Muscle of arm (tissue), 12 donors: ENCODE data around the gene SUN2. TPM values are rescaled to one million over a fixed set of nuclear protein-coding genes. Genes with fewer than 3 reads are reported as not detected.

Source experiments
- DNase-seq: peaks from one replicate; pipeline ENCODE4 v3.0.0-alpha.2; 2013
- polyA plus RNA-seq, 12 donors: library from polyadenylated mRNA; unstranded; fragments of 120-200 nt; gene quantifications; one replicate each; pipeline ENCODE4 v1.2.1, GENCODE V29; 2013; ENCODE audit not compliant: insufficient read length in 12 of 12

Gene SUN2
- polyA plus RNA-seq, 12 donors: 39.3 to 85.0 (median 47.5) TPM; not detected in 1

DNA sequence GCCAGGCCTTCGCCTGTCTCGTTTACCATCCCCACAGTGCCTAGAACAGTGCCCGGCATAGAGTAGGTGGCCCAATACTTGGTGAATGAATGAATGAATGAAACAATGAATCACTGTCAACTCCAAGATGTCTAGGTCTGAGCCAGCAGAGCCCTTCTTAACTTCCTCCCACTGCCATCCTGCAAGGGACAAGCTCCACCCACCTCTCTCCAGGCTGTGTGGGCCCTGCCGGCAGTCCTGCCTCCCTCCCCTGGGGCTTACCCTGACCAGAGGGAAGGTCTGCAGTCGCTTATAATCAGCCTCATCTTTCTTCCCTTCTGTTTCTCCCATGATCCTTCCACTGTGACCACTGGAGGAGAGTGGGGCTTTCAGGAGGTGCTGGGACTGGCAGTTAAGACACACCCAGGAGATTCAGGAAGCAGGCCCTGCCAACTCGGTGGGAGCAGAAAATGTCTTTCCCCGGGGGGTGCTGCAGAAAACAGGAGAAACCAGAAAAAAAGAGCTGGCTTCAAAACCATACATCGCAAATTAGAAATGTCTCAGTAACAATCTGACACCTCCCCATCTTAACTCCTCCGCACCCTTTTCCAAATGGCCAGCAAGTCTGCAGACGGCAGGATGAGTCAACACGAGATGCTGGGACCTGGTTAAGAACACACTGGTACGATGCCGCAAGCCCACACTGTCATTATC, 26.8 kb upstream of the SUN2 start:
- no peak for DNase-seq

DNA sequence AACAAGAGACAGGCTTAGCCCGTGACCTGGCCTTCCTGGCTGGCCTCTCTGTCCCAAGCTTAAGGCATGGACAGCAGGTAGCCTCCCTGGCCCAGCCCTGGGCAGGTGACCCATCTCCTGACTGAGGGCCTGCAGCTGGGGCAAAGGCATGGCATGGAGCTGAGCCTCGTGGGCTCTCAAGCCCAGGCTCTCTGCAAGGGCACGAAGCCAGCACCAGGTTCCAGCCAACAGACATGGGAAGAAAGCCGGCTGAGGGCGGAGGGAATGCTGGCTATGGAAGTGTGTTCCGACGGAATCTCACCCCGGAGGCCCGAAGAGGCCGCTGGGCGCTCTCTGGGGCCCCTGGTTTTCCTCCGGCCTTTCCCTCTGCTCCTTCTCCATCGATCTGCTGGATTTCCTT, 25.2 kb upstream of the SUN2 start:
- no peak for DNase-seq

DNA sequence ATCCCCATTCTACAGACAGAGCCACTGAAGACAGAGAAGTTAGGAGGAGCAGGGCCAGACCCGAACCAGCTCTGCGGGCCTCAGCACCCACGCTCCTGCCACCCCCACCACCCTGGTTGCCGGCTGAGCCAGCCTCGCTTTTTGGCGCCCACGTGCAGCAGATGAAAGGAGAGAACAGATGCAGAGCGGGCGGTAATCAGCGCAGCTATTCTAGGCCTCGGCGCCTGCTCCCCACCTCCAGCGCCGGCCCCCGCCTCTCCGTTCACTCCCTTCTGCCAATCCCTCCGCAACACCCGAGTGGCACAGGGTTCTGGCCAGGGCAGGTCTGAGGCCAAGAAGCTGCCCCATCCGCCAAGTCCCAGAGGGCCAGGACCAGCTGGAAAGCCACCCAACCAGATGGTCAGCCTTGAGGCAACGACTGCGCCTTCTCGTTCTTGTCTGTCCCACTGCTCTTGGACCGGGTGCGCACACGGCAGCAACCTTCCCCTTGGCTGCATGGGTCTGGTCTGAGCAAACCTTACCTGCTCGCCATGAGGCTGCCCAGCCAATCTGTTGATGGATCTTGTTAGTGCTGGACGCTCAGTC, 21.4 kb upstream of the SUN2 start:
- no peak for DNase-seq

DNA sequence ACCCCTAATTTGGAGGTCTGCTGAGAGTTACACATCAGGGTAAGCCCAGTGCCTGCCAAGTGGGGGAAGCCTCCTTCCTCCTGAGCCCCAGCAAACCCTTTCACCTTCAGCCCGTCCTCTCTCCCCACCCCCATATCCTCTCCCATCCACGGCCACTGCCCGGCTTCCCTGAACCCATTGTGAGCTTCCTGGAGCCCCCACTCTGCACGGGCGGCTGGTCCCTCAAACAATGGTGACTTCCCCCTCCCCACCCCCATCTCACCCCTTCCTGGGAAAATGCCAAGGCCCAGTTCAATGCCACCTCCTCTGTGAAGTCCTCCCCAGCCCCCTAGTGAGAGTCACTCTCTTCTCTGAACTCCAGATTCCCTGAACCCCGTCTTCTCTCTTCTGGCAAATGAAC, 20.3 kb upstream of the SUN2 start:
- DNase-seq: no peak

DNA sequence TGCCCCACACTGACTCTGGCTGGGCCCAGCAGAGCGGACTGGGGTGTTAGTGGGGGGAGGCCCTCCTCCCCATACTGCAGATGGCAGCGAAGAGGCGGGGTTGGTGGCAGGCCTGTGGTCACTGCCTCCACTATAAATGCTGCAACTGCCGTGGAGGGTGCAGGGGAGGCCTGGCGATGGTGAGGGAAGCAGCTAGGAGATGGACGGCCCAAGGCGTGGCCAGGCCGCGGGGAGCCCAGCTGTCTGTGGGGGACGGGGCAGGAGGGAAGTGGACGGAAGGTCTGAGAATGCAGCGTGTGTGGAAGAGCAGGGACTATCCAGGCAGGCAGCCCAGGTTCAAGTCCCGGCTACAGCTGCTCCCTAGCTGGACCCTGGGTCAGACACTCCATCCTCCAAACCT, 19.9 kb upstream of the SUN2 start:
- no peak for DNase-seq

DNA sequence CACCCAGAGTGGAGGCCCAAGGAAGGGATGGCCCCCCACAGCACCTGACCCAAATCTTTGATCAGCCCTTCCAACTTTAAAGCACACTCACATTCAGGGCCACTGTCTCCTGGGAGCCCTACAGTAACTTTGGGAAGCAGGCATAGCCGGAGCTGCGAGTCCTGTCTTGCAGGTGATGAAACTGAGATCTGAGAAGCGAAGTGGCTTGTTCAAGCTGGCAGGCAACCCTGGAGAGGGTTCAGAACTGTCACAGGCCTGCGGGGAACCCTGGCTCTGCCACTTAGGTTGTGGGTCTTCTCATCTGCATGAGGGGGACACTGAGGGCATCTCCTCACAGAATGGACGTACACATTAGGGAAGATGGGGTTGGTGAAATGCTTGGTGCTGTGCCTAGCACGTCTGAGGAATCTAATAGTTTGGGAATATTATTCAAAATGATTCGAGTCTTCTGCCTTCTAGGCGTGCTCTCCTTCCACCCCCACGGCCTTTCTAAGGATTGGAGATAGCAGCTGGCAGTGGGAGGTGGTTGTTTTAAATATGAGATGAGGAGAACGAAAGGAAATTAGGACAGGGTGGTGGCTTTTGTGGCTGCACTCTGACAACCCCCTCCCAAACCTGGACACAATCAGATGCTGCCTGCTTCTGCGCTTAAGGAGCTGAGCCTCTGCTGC, 18.8 kb upstream of the SUN2 start:
- DNase-seq: no peak

DNA sequence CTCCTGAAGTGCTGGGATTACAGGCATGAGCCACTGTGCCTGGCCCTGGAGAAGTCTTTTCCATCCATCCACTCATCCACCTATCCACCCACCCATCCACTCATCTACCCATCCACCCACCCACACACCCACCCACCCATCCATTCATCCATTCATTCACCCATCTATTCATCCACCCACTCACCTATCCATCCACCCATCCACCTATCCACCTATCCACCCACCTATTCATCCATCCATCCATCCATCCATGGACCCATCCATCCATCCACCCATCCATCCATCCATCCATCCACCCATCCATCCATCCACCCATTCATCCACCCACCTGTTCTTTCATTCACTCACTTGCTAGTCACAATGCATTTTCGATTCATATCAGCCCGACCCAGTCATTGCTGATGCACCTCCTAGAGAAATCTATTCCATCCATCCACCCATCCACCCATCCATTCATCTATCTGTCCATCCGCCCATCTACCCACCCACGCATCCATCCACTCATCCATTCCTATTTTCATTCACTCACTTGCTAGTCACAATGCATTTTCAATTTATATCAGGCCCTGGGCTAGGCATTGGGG, 17.7 kb upstream of the SUN2 start:
- DNase-seq: no peak

DNA sequence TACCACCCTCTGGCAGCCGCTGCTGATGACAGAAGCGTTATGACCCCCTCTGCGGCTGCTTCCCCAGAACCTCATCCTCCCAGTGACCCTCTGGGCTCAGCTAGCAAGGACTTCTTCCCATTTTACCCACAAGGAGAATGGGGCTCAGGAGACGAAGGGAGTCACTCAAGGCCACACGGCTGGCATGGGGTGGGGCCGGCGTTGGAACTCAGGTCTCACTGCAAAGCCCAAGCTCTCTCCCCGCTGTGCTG, 16.8 kb upstream of the SUN2 start:
- DNase-seq: no peak

DNA sequence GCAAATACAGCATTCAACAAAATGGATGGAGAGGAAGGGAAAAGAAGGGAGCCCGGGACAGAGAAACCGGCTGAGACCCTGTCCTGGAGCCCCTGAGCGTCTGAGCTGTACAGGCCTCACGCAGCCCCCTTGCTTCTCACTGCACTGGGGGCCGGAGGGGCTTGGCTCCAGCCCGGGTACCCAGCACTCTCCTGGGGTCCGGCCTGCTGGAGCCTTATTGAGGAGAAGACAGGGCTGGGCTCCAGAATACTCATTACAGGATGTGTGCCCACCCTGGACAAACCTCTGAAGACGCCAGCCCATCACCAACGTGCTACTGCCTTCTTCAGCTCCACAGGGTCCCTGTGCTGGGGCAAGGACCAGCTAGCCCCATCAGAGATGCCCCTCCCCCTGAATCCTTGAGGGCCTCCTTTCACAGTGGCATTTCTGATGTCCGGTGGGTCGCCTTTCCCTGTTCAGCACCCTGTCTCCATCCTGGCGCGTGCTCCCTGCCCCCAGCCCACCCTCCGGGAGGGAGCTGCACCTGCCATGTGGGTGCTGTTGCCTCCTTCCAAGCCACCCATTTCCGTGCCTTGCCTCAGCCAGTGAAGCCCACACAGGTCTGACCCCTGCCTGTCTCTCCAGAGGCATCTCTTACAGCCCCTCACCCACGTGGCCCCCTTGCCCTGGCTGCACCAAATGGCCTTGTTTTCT, 14.6 kb upstream of the SUN2 start:
- no peak for DNase-seq

DNA sequence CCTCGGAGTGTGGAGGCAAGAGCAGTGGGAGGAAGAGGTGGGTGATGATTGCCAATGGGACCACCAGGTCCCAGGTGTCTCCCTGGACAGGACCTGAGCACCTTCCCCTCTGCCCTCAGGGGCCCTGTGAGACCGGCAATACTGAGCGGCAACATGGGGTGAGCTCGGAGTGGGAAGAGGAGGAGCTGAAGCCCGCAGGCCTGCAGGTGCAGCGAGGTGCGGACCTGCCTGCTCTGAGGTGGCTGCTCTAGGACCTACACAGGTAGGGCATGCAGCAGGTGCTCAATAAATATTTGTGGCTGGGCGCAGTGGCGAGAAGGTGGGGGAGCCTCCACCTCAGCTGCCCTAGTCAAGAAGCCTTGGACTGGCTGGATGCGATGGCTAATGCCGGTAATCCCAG, 12.2 kb upstream of the SUN2 start:
- no peak for DNase-seq

DNA sequence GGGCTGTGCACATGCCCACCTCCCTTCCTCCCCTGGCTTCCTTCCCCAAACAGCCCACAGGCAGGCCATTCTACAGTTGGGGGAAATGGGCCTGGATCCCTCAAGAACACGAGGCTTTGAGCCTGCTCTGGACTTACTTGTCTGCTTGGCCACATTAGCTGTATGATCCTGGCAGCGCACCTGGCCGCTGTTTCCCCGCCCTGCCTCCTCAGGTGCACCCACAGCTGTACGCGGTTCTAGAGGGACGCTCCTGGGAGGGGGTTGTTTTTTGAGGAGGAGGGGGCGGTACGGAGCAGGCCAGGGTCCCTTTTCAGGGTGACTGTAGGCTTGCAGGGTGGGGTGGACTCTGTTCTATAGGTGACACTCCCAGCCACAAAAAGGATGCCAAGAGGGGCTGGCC, 11.5 kb upstream of the SUN2 start:
- no peak for DNase-seq

DNA sequence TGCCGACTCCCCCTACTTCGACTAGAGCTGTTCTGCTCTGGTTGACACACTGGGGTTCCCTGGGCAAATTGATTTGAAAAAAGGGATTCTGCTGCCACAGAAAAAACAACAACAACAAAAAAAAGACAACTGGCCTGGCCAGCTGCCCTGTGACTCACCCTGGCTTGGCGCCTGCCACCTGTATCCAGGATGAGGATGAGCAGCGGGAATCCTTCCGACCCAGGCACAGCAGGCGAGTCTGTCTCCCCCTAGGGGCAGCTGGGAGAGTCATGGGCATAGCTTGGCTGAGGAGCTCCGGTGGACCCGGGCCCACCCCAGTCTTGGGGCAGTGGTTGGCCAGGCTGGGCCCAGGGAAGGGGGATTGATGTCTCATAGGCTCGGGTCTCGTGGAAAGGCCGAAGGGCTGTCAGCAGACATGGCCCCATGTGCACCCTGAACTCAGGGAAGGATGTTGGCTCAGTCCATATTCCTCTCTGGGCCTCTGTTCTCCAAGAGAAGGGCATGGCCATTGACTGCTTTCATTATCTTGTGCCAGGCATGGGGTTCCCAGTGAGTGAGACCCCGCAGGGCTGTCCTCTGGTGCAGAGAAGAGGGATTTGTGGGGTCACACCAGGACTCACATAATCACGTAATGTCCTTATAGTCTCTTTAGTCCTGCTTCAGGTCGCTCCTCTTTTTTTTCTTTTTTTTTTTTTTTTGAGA, 10.4 kb upstream of the SUN2 start:
- DNase-seq: no peak

DNA sequence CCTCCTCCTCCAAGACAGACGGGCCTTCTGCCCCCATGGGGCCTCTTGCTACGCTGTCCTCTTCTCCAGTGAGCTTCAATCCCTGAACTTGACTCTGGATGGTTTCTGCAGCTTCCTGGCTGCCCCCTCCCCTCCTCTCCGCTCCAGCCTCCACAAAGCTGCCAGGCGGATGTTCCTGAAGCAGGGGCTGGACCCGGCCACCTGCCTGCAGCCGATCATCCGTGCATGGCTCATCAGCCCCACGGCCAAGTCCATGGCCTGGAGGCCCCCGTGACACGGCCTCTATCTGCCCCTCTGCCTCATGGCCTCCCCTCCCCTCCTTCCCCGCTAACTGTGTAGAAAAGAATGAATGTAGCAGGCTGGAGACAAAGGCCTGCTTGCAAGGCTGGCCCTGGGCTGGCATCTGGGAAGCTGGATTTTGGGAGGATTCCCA, 6.8 kb upstream of the SUN2 start:
- DNase-seq: no peak

DNA sequence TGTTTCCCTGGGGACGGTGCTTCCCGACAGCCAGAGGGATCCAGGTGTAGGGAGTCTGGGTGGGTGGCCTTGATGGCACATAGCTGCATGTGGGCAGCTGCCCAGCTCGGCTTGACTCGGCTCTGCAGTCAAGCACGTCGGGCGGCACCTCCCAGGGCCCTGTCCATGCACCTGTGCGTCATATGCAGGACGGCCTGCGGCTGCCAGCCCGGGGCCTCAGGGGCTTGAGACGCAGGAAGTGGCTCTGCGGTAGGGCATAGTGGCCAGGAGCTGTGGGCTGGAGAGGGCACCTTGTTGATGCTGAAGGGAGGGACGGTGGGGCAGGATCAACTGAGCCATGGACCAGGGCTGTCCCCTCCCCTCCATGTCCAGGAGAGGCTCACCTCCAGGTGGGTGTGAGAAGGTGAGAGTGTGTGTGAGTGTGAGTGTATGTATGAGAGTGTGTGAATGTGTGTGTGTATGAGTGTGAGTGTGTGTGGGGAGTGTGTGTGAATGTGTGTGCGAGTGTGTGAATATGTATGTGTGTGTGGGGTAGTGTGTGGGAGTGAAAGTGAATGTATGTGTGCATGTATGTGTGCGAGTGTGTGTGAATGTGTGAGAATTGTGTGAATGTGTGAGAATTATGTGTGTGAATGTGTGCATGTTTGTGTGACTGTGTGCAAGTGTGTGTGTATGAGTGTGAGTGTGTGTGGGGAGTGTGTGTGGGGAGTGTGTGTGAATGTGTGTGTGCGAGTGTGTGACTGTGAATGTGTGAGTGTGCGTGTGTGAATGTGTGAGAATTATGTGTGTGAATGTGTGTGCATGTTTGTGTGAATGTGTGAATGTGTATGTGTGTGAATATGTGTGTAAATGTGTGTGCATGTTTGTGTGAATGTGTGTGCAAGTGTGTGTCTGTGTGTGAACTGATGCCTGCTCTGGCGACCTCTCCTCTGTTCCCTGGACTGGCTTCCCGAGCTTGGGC, 5.7 kb upstream of the SUN2 start:
- DNase-seq: no peak

DNA sequence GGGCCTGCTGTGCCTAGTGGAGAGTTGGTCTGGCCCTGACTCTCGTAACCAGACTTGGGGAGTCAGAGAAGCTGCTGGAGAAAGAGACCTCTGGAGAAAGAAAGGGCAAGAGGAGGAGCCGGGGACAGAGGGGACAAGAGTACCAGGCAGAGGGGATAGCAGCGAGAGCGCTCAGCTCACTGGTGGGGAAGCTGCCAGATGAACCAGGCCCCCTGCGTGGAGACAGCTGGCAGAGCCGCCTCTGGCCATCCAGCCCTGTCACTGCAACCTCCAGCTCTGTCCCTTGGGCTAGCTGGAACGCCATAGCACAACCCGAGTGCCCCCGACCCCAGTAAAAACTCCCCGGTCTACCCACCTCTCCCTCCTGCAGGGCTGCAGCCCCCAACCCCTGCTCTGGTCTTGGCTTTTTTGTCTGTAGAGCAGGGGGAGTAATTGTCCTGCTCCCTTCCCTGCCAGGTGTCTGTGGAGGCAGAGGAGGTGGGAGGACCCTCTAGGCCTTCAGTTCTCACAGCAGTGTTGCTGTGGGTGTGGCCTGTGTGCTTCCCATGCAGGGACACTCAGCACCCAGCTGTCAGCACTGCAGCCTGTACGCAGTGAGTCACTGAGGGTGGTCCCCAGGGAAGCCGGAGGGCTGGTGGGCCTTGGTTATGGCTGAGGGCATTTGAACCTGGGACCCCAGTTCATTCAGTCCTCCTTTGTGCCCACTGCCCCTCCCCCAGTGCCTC, 4.8 kb upstream of the SUN2 start:
- DNase-seq: no peak

DNA sequence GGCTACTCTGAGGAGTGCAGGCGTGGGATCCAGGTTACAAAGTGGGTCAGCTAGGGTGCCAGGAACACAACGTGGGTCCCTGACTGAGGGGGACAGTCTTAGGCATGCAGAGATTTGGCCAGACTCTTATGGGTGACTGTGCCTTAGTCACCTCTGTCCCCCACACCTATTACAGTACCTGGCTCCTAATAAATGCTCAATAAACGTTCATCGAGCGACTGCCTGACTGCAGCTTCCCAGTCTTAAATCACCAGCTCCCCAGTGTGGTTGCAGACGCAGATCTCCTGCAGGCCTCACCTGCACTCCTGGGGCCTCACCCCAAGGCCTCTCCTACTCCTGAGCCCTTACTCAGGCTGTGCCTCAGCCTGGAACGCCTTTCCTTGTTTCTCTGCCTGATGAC, 3.2 kb upstream of the SUN2 start:
- DNase-seq: no peak

DNA sequence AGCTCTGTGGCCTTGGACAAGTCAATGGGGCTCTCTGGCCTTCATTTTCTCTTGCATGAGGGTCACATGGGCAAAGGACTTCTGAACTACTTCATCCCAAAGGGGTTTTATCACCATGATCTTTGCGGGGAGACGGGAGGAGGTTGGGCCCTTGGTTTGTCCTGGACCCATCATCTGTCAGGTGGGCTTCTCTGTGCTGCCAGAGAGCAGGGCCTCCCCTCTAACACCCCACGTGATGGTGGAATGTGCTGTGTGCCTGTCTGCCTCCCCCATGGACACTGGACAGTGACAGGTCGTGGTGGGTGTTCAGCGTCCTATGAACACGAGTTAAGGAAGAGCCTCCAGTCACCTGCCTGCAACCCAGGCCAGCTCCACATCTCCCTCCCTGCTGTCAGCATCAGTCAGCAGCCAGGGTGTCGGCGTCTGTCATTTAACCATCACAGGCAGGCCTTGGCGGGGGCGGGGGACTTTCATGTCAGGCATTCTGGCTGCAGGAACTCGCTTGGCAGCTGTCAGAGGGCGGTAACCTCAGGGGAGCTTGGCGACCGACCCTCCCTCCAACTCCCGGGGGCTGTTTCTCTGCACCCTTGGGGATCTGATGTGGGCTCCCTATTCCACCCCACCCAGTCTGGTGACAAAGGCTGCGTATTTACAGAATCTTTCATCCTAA, 2.6 kb upstream of the SUN2 start:
- DNase-seq: no peak

DNA sequence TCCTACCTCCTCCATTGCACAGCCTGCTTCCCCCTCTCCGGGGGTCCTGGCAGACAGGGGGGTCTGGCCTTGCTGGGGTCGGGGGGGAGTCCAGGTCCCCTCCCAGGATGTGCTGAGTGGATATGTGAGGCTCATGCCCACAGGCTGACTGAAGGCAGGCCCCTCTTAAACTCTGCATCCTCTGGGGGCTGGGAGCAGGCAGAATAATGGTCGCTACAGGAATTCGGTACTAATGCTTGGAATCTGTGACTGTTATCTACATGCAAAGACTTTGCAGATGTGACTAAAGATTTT, 1.6 kb upstream of the SUN2 start:
- no peak for DNase-seq

DNA sequence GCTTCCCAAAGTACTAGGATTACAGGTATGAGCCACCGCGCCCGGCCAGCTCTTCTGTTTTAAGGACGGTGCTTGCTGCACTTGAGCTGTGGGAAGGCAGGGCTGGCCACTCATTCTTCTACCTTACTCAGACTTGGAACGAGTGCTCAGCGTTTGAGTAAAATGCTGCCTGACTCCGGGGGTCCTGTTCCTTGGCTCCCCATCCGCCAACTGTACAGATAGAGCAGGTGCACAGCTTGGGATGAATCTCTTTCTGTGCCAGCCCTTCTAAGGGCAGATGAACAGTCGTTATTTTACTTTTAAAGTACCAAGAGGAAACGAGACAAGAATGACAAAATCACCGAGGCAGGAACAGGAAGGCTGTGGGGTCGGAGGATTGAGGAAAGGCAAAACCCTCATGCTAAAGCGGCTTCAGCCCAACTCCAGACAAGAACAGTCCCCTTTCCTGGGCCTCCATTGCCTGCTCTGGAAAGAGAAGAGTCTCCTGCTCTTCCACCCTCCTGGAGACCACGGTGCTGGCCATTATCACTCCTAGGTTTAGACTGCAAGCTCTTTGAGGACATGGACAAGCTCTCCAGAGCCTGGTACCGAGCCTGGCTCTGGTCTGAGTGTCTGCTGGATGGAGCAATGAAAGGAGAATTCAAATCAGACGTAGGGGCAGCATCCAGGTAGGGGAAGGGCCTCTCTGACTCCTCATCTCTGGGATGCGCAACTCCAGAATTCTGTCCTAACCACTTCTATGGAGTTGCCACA, 1.1 kb upstream of the SUN2 start:
- no peak for DNase-seq
